Gastroesophageal sphincter (tissue), 4 donors: Measurements from ENCODE around the gene SLC16A10. TPM values are rescaled to one million over a fixed set of nuclear protein-coding genes. Genes with fewer than 3 reads are reported as not detected.
"Not testable (repeated sequence)": the region's sequence is repeated elsewhere in the genome, so short reads cannot be mapped to it uniquely, and the experiment has no call there.

Experiments
- ATAC-seq: fragments of 150-250 bp; one replicate; pipeline ENCODE4 v1.9.1; 2016; ENCODE audit warnings: mild to moderate bottlenecking, moderate library complexity
- H3K27ac ChIP-seq, 4 donors: fragments of 200-600 bp; sonication (generic) in 3 of 4; 1 replicate in 3 of 4; 2 replicates in 1 of 4; pipeline ENCODE4 v1.5.1; 2016 to 2019
- H3K27me3 ChIP-seq: fragments of 200-600 bp; sonication (generic); one replicate; pipeline ENCODE4 v1.5.1; 2019
- H3K36me3 ChIP-seq, 2 donors: fragments of 200-600 bp; sonication (generic); one replicate each; pipeline ENCODE4 v1.5.1; 2019; ENCODE audit warnings: control low read depth in 1 of 2
- H3K4me1 ChIP-seq, 3 donors: fragments of 200-600 bp; sonication (generic); 1 replicate in 2 of 3; 2 replicates in 1 of 3; pipeline ENCODE4 v1.5.1; 2016 to 2019; ENCODE audit warnings: control low read depth in 2 of 3
- H3K4me3 ChIP-seq, 2 donors: fragments of 200-600 bp; sonication (generic); one replicate each; pipeline ENCODE4 v1.5.1; 2019; ENCODE audit warnings: mild to moderate bottlenecking in 1 of 2, moderate library complexity in 1 of 2
- H3K9me3 ChIP-seq, 3 donors: fragments of 200-600 bp; sonication (generic); one replicate each; pipeline ENCODE4 v1.5.1; 2017 to 2019; ENCODE audit warnings: control low read depth in 2 of 3
- CTCF ChIP-seq, 4 experiments: fragments of 200-600 bp in 2 of 4; fragments of 450-650 bp in 2 of 4; sonication (generic) in 1 of 4; IDR thresholded peaks; one replicate each; pipeline ENCODE4 v1.5.1; 2017 to 2019; ENCODE audit warnings: antibody characterized with exemption in 4 of 4, mild to moderate bottlenecking in 2 of 4, moderate library complexity in 2 of 4
- EP300 ChIP-seq: sonication (generic); formaldehyde crosslinking; IDR thresholded peaks from one replicate; pipeline ENCODE4 v1.6.1; 2017; ENCODE audit warnings: antibody characterized with exemption, mild to moderate bottlenecking
- POLR2A ChIP-seq, 2 donors: fragments of 450-650 bp; IDR thresholded peaks; one replicate each; pipeline ENCODE4 v1.6.1; 2017; ENCODE audit warnings: antibody characterized with exemption in 2 of 2, mild to moderate bottlenecking in 2 of 2, moderate library complexity in 1 of 2
- POLR2AphosphoS5 ChIP-seq: sonication (generic); formaldehyde crosslinking; IDR thresholded peaks from one replicate; pipeline ENCODE4 v1.6.1; 2017; ENCODE audit warnings: antibody characterized with exemption
- WGBS, 2 donors: methylation state at CpG; one replicate each; pipeline ENCODE4 v1.1.5; 2018; ENCODE audit warnings: low coverage in 1 of 2; 5-methylcytosine and 5-hydroxymethylcytosine counted together
- total RNA-seq, 4 donors: library from RNA; depleted of rRNA; stranded (reverse); fragments of >200 nt; gene quantifications; one replicate each; pipeline ENCODE4 v1.1.0, GENCODE V29; 2016

The SLC16A10 gene
- total RNA-seq, 4 donors from 2014 or later = 0.32 to 4.7 (median 0.93) TPM

GRCh38 chr6:111129013-111129412 lies 41.7 kb downstream of the SLC16A10 start:
- no peak for ATAC-seq
- Histone ChIP-seq H3K36me3 (no peaks in the 10 kb centered on the region), H3K27ac (no peak overlapping the region), H3K4me1 (peaks cover 0 to 16% (median 0%) of the 10 kb centered on the region in 3 donors), H3K9me3 (no peaks in the 10 kb centered on the region), H3K27me3 (no peaks in the 10 kb centered on the region), H3K4me3 (no peak overlapping the region)
- no peak for TF ChIP-seq POLR2A (IDR thresholded peaks at IDR 0.05)
- no peak for TF ChIP-seq CTCF (IDR thresholded peaks at IDR 0.05)
- TF ChIP-seq POLR2AphosphoS5 = peak; percentile 77
- WGBS, 2 donors = 9% methylated on average over 1 of the region's 1 CpG

- 100% methylated on average over 6 of the region's 11 CpGs; no CpG with 5 or more reads in 1 of the 2 donors for WGBS, 2 donors
- not testable (repeated sequence) for H3K36me3 ChIP-seq, H3K27ac ChIP-seq
These were observed 43.7 kb downstream of the SLC16A10 start for GRCh38 chr6:111131018-111131417.

GRCh38 chr6:111132669-111133068 lies 45.4 kb downstream of the SLC16A10 start:
- not testable (repeated sequence) for H3K36me3 ChIP-seq, ATAC-seq, H3K4me3 ChIP-seq, H3K9me3 ChIP-seq, H3K27ac ChIP-seq, H3K27me3 ChIP-seq
- peaks cover 0 to 16% (median 0%) of the 10 kb centered on the region in 3 donors for H3K4me1 ChIP-seq
- 72 to 86% methylated on average over 2 of the region's 2 CpGs for WGBS, 2 donors

More at GRCh38 chr6:111131018-111131417, 43.7 kb downstream of the SLC16A10 start:
- H3K4me3 ChIP-seq, H3K27me3 ChIP-seq, ATAC-seq, H3K9me3 ChIP-seq: not testable (repeated sequence)
- peaks cover 0 to 16% (median 0%) of the 10 kb centered on the region in 3 donors for H3K4me1 ChIP-seq

DNA sequence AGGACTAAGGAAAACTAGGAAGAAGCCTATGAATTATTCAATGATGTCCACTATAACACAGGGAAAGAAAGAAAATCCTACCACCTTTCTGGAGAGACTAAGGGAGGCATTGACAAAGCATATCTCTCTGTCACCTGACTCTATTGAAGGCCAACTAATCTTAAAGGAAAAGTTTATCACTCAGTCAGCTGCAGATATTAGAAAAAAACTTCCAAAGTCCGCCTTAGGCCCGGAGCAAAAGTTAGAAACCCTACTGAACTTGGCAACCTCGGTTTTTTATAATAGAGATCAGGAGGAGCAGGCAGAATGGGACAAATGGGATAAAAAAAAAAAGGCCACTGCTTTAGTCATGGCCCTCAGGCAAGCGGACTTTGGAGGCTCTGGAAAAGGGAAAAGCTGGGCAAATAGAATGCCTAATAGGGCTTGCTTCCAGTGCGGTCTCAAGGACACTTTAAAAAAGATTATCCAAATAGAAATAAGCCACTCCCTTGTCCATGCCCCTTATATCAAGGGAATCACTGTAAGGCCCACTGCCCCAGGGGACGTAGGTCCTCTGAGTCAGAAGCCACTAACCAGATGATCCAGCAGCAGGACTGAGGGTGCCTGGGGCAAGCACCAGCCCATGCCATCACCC lies 47.0 kb downstream of the SLC16A10 start:
- not testable (repeated sequence) for H3K4me1 ChIP-seq, H3K36me3 ChIP-seq, H3K27ac ChIP-seq, H3K27me3 ChIP-seq, ATAC-seq, H3K4me3 ChIP-seq, H3K9me3 ChIP-seq
- WGBS, 2 donors = 83 to 89% methylated on average over 3 to 6 of the region's 6 CpGs

DNA sequence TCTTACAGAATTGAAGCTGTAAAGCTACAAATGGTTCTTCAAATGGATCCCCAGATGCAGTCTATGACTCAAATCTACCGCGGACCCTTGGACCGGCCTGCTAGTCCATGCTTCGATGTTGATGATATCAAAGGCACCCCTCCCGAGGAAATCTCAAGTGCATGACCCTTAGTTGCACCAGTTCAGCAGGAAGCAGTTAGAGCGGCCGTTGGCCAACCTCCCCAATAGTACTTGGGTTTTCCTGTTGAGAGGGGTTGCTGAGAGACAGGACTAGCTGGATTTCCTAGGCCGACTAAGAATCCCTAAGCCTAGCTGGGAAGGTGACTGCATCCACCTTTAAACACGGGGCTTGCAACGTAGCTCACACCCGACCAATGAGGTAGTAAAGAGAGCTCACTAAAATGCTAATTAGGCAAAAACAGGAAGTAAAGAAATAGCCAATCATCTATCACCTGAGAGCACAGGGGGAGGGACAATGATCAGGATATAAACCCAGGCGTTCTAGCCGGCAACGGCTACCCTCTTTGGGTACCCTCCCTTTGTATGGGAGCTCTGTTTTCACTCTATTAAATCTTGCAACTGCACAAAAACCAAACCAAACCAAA lies 50.3 kb downstream of the SLC16A10 start:
- H3K36me3 ChIP-seq, H3K4me1 ChIP-seq, H3K9me3 ChIP-seq, H3K4me3 ChIP-seq, H3K27me3 ChIP-seq, ATAC-seq, H3K27ac ChIP-seq: not testable (repeated sequence)
- WGBS, 2 donors = 85 to 88% methylated on average over 7 of the region's 14 CpGs

DNA sequence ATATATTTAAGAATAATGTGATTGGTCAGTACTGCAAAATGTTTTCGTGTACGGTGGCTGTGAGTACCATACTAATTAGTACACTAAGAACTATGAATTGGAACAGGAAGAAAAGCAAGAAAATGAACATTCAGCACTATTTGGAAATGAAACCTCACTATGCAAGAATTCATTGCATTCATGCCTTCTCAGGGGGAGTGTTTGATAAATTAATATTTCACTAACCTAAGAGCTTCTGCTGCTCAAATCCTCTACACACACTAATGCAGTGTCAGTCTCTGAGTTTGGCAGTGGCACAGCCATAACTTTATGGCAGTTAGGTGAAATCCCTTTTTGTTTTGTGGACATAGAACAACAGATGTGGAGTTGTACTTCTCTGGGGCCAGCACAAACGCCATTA lies 60.1 kb downstream of the SLC16A10 start:
- Histone ChIP-seq H3K9me3 (peaks cover 0 to 9% (median 0%) of the 10 kb centered on the region in 3 donors), H3K4me1 (no peaks in the 10 kb centered on the region), H3K27ac (no peak overlapping the region), H3K27me3 (no peaks in the 10 kb centered on the region), H3K4me3 (no peak overlapping the region), H3K36me3 (no peaks in the 10 kb centered on the region)
- 70 to 94% methylated on average over 2 to 3 of the region's 3 CpGs for WGBS, 2 donors
- TF ChIP-seq POLR2AphosphoS5 (no peak), POLR2A (IDR thresholded peaks at IDR 0.05) (no peak), EP300 (no peak), CTCF (IDR thresholded peaks at IDR 0.05) (no peak)
- ATAC-seq = no peak

- Histone ChIP-seq H3K27ac (no peak overlapping the region), H3K4me1 (no peaks in the 10 kb centered on the region), H3K27me3 (no peaks in the 10 kb centered on the region), H3K36me3 (no peaks in the 10 kb centered on the region), H3K4me3 (no peak overlapping the region), H3K9me3 (peaks cover 0 to 9% (median 0%) of the 10 kb centered on the region in 3 donors)
- TF ChIP-seq CTCF (IDR thresholded peaks at IDR 0.05) (no peak), POLR2A (IDR thresholded peaks at IDR 0.05) (no peak), POLR2AphosphoS5 (no peak), EP300 (no peak)
- no peak for ATAC-seq
- WGBS, 2 donors = 67 to 70% methylated on average over 1 of the region's 1 CpG
These were observed 60.8 kb downstream of the SLC16A10 start for GRCh38 chr6:111148110-111148509.
